Peyer's patch (tissue), 4 donors: ENCODE measurements around the gene CFAP61.

Source experiments
- CTCF ChIP-seq, 6 experiments: fragments of 450-650 bp in 4 of 6; fragments of 200-600 bp in 2 of 6; sonication (generic) in 1 of 6; IDR thresholded peaks; one replicate each; pipeline ENCODE4 v1.5.1; 2017 to 2019; ENCODE audit warnings: antibody characterized with exemption in 6 of 6, mild to moderate bottlenecking in 3 of 6, moderate library complexity in 1 of 6
- POLR2A ChIP-seq, 2 donors: fragments of 450-650 bp; IDR thresholded peaks; one replicate each; pipeline ENCODE4 v1.5.1; 2017; ENCODE audit warnings: antibody characterized with exemption in 2 of 2, mild to moderate bottlenecking in 2 of 2, moderate library complexity in 2 of 2

GRCh38 chr20:20084296-20084752 lies 32.0 kb downstream of the CFAP61 start:
- TF ChIP-seq CTCF (IDR thresholded peaks at IDR 0.05) (no peak), POLR2A (IDR thresholded peaks at IDR 0.05) (no peak)
